Calu3 (cell line): ENCODE data around the gene NHSL2. TPM values are rescaled to one million over a fixed set of nuclear protein-coding genes. Genes with fewer than 3 reads are reported as not detected.

ENCODE experiments used
- BruUV-seq: library from RNA; stranded (reverse); fragments of 400-500 nt; replicated peaks from 2 replicates; lab custom pipeline; 2021; lab: Mats Ljungman, UMichigan
- CTCF ChIA-PET: fragments of 300-600 bp; sonication (Branson Sonifier 250); formaldehyde crosslinking; loops from one replicate; lab custom pipeline; 2022; ENCODE audit warnings: antibody characterized with exemption; lab: Charles Lee
- DNase-seq: peaks from one replicate; pipeline ENCODE4 v3.0.0; 2022
- H3K27ac Mint-ChIP-seq: one replicate; pipeline ENCODE4 v1.8.0; 2022; ENCODE audit warnings: mixed read lengths; ENCODE audit not compliant: unreplicated experiment
- H3K27me3 Mint-ChIP-seq: one replicate; pipeline ENCODE4 v1.8.0; 2022; ENCODE audit warnings: mixed read lengths; ENCODE audit not compliant: unreplicated experiment
- H3K36me3 Mint-ChIP-seq: one replicate; pipeline ENCODE4 v1.8.0; 2022; ENCODE audit warnings: mild to moderate bottlenecking, moderate library complexity, mixed read lengths; ENCODE audit not compliant: insufficient read depth, unreplicated experiment
- H3K4me1 Mint-ChIP-seq: one replicate; pipeline ENCODE4 v1.8.0; 2022; ENCODE audit warnings: mild to moderate bottlenecking, low read depth, mixed read lengths; ENCODE audit not compliant: unreplicated experiment
- H3K4me3 Mint-ChIP-seq: one replicate; pipeline ENCODE4 v1.8.0; 2022; ENCODE audit warnings: mild to moderate bottlenecking, low read depth, moderate library complexity, mixed read lengths; ENCODE audit not compliant: unreplicated experiment
- H3K9me3 Mint-ChIP-seq: one replicate; pipeline ENCODE4 v1.8.0; 2022; ENCODE audit warnings: low read depth, mixed read lengths; ENCODE audit not compliant: unreplicated experiment
- intact Hi-C: fragments of 100-400 bp; cut with micrococcal nuclease; formaldehyde crosslinking; loops from one replicate; pipeline ENCODE4 v1.10.0; 2022; ENCODE audit not compliant: unreplicated experiment
- total RNA-seq: library from RNA; stranded (reverse); gene quantifications from 2 replicates; pipeline ENCODE4 v1.2.3, GENCODE V29; 2022
- TF ChIP-seq, protein P1 (sequence below): fragments of 200-600 bp; IDR thresholded peaks from one replicate; pipeline ENCODE4 v1.8.0; 2022; ENCODE audit warnings: antibody characterized with exemption; ENCODE audit not compliant: unreplicated experiment

NHSL2 gene
- total RNA-seq, 1 experiment from 2014 or later, result 0.09 TPM

DNA sequence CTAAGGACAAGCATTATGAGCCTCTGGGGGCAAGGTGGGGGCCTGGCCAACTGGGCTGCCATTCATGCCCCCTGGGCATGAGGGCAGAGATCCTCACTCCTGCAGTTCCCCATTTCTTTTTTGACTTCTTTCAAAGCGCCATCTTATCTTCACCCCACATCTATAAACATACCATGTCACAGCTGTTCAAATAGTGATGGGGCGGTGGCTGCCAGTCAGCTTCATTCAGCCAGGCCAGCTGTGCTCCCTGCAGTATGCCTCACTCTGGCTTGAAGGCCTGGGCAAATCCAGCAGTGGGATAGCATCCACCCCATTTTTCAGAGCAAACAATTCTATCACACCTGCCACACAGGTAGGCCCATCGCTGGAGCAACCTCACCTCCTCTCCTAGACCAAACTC, 85.5 kb downstream of the NHSL2 start:
- Mint-ChIP-seq H3K27me3 (peaks cover 36% of the 10 kb centered on the region), H3K4me3 (no peak overlapping the region), H3K9me3 (no peaks in the 10 kb centered on the region), H3K27ac (no peak overlapping the region), H3K4me1 (no peaks in the 10 kb centered on the region), H3K36me3 (no peaks in the 10 kb centered on the region)
- TF ChIP-seq, protein P1, sequence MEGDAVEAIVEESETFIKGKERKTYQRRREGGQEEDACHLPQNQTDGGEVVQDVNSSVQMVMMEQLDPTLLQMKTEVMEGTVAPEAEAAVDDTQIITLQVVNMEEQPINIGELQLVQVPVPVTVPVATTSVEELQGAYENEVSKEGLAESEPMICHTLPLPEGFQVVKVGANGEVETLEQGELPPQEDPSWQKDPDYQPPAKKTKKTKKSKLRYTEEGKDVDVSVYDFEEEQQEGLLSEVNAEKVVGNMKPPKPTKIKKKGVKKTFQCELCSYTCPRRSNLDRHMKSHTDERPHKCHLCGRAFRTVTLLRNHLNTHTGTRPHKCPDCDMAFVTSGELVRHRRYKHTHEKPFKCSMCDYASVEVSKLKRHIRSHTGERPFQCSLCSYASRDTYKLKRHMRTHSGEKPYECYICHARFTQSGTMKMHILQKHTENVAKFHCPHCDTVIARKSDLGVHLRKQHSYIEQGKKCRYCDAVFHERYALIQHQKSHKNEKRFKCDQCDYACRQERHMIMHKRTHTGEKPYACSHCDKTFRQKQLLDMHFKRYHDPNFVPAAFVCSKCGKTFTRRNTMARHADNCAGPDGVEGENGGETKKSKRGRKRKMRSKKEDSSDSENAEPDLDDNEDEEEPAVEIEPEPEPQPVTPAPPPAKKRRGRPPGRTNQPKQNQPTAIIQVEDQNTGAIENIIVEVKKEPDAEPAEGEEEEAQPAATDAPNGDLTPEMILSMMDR, result no peak
- BruUV-seq, result no TSS peak
- DNase-seq, result no peak
- intact Hi-C loops, result no loop called here
- CTCF ChIA-PET, result interaction anchor here (0.6 kb wide), 1 partner anchor 324 kb away, joined by 4 read pairs; no protein-coding TSS in a partner anchor

DNA sequence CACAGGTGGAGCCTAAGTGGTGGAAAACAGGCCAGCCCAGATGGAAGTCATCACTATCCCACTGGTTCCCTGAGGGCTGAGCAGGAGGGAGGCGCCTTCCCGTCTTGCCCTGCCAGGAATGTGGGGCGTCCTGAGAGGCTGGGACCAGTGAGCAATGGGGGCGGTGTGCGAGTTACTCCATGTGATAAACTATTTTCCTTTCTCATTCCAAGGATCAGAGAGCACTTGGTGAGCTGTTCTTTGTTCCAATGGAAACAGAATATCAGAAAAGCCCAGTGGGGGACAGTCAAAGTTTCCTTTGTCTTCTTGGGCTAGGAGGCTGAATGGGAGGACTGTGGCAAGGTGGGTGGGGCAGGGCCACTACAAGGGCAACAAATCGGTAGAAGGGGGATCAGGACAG, 86.2 kb downstream of the NHSL2 start:
- Mint-ChIP-seq H3K27ac (no peak overlapping the region), H3K9me3 (no peaks in the 10 kb centered on the region), H3K4me3 (no peak overlapping the region), H3K36me3 (no peaks in the 10 kb centered on the region), H3K27me3 (peaks cover 42% of the 10 kb centered on the region), H3K4me1 (no peaks in the 10 kb centered on the region)
- DNase-seq, result no peak
- intact Hi-C loops, result no loop called here
- TF ChIP-seq, protein P1, result no peak
- no TSS peak for BruUV-seq
- CTCF ChIA-PET, result interaction anchor here (0.6 kb wide), 1 partner anchor 324 kb away, joined by 4 read pairs; no protein-coding TSS in a partner anchor

DNA sequence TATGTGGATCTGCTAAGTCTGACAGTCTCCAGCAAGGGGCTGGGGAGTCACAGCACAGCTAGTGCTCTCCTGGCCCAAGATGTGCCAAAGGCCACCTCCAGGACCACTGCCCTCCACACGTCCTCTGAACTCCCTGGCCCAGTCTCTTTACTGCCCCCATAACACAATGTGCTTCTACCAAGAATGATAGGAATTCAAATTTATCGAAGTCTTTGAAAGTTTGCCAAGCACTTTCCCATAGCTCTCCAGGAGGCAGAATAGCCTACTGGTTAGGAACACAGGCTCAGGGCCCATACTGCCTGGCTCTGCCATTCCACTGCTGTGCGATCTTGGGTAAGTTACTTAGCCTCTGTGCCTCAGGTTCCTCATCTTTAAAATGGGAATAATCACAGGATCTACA, 86.7 kb downstream of the NHSL2 start:
- TF ChIP-seq, protein P1, result no peak
- intact Hi-C loops, result no loop called here
- no peak for DNase-seq
- H3K36me3 Mint-ChIP-seq, result no peaks in the 10 kb centered on the region
- CTCF ChIA-PET, result no interaction called here
- no TSS peak for BruUV-seq
- H3K4me1 Mint-ChIP-seq, result no peaks in the 10 kb centered on the region
- no peaks in the 10 kb centered on the region for H3K9me3 Mint-ChIP-seq
- H3K4me3 Mint-ChIP-seq, result no peak overlapping the region
- no peak overlapping the region for H3K27ac Mint-ChIP-seq
- peaks cover 46% of the 10 kb centered on the region for H3K27me3 Mint-ChIP-seq

DNA sequence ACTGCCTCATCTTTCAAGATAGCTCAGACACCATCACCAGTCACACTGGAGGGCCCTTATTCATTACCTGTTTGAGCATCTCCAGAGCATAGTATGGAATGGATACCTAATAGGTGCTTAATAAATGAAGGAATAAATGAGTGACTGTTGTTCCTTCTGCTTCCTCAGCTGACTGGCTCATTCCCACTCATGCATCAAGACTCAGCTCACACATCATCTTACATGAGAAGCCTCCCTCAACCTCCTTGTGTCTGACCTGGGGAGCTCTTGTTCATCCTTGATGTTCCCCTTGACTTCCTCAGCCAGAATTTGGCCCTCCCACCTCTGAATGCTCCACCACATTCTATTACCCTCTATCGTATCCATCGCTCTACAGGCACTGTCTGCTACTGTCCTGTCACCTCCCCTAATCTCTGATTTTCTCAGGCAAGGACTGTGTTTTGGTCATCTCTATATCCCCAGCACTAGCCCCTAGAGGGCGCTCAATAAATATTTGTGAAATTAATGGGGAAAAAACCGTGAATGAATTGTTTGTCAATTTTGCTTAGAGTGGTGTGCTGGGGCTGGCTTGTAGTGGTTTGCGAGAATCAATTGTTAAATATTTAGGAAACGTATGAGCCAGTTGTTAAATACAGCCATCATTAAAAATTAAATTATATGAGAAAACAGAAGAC, 88.3 kb downstream of the NHSL2 start:
- Mint-ChIP-seq H3K36me3 (no peaks in the 10 kb centered on the region), H3K27me3 (peaks cover 46% of the 10 kb centered on the region), H3K9me3 (no peaks in the 10 kb centered on the region), H3K27ac (no peak overlapping the region), H3K4me3 (no peak overlapping the region), H3K4me1 (no peaks in the 10 kb centered on the region)
- intact Hi-C loops, result loop anchor here (1.0 kb wide), 1 partner anchor 127 kb away; no protein-coding TSS in a partner anchor
- peak; percentile 43 for DNase-seq
- CTCF ChIA-PET, result interaction anchor here (1.3 kb wide), 1 partner anchor 127 kb away, joined by 5 read pairs; no protein-coding TSS in a partner anchor
- TF ChIP-seq, protein P1, result peak; percentile 45
- BruUV-seq, result no TSS peak
